ENCODE measurements around the gene PIP4K2A.

The PIP4K2A gene

GRCh38 chr10:22659866-22660265 is 54.5 kb downstream of the PIP4K2A start:
- no peak for DNase-seq

GRCh38 chr10:22658745-22659410 is 55.5 kb downstream of the PIP4K2A start:
- DNase-seq, result no peak

- no peak for DNase-seq
Observed at GRCh38 chr10:22657566-22658225, 56.7 kb downstream of the PIP4K2A start.

GRCh38 chr10:22657024-22657423 is 57.4 kb downstream of the PIP4K2A start:
- DNase-seq, result no peak

- DNase-seq, result no peak
Observed at GRCh38 chr10:22656036-22656435, 58.3 kb downstream of the PIP4K2A start.

GRCh38 chr10:22655312-22655981 is 58.9 kb downstream of the PIP4K2A start:
- no peak for DNase-seq

- DNase-seq, result no peak
Observed at GRCh38 chr10:22652988-22653481, 61.3 kb downstream of the PIP4K2A start.

GRCh38 chr10:22651276-22651980 is 63.0 kb downstream of the PIP4K2A start:
- DNase-seq, result no peak

- no peak for DNase-seq
Observed at GRCh38 chr10:22649994-22650393, 64.4 kb downstream of the PIP4K2A start.

GRCh38 chr10:22649390-22649841 is 65.0 kb downstream of the PIP4K2A start:
- DNase-seq, result no peak

GRCh38 chr10:22648547-22648961 is 65.8 kb downstream of the PIP4K2A start:
- no peak for DNase-seq

GRCh38 chr10:22647244-22647643 is 67.1 kb downstream of the PIP4K2A start:
- no peak for DNase-seq

- DNase-seq, result no peak
Observed at GRCh38 chr10:22646388-22646853, 68.0 kb downstream of the PIP4K2A start.

- DNase-seq, result no peak
Observed at GRCh38 chr10:22644222-22644621, 70.2 kb downstream of the PIP4K2A start.

GRCh38 chr10:22643775-22644174 is 70.6 kb downstream of the PIP4K2A start:
- DNase-seq, result no peak

- DNase-seq, result no peak
Observed at GRCh38 chr10:22643116-22643515, 71.3 kb downstream of the PIP4K2A start.

GRCh38 chr10:22641743-22642142 is 72.6 kb downstream of the PIP4K2A start:
- DNase-seq, result no peak

- DNase-seq, result no peak
Observed at GRCh38 chr10:22640359-22640758, 74.0 kb downstream of the PIP4K2A start.

- DNase-seq, result no peak
Observed at GRCh38 chr10:22638863-22639262, 75.5 kb downstream of the PIP4K2A start.

- no peak for DNase-seq
Observed at GRCh38 chr10:22637491-22637890, 76.9 kb downstream of the PIP4K2A start.

GRCh38 chr10:22635650-22636049 is 78.7 kb downstream of the PIP4K2A start:
- no peak for DNase-seq

GRCh38 chr10:22634606-22635459 is 79.5 kb downstream of the PIP4K2A start:
- DNase-seq, result no peak

All from NCI-H1694 treated with DMSO at 0.1 percent for 48 hours (cell line).